ENCODE results near the gene KCNG1. TPM values are rescaled to one million over a fixed set of nuclear protein-coding genes. Genes with fewer than 3 reads are reported as not detected.

The KCNG1 gene
- polyA plus RNA-seq: 10 to 100 TPM in 1 of 2 donors, 1 to 10 TPM in 1; 7.6 to 15.3 TPM

- Histone ChIP-seq H3K27ac (ENCODE audit: low read depth in 2 of 2, low read length in 1 of 2) (no peak within 1 kb of the TSS), H3K9me3 (ENCODE audit: control insufficient read depth in 2 of 2, insufficient read depth in 1 of 2, low read depth in 1 of 2, low read length in 1 of 2) (peaks cover 0 to 3% of the 10 kb centered on the region in 2 donors), H3K36me3 (ENCODE audit: control insufficient read depth in 2 of 2, insufficient read depth in 2 of 2, low read length in 1 of 2) (no peaks in the 10 kb centered on the region), H3K4me3 (ENCODE audit: low read depth in 1 of 2, low read length in 2 of 2) (peak within 1 kb of the TSS; percentile 59 to 65), H3K27me3 (ENCODE audit: control insufficient read depth in 1 of 2, insufficient read depth in 2 of 2, low read length in 2 of 2) (no peaks in the 10 kb centered on the region), H3K4me1 (ENCODE audit: control insufficient read depth in 2 of 2, insufficient read depth in 2 of 2, low read length in 1 of 2) (peaks cover 8% of the 10 kb centered on the region in 2 donors)
- WGBS, 2 donors: 1% methylated on average over 67 to 108 of the region's 108 CpGs
Measured at GRCh38 chr20:51022803-51023616, at the start of gene KCNG1. TSS of gene KCNG1 (minus strand) at chr20:51023107. CDS start at chr20:51010338, 12,769 bp downstream.

- H3K9me3 ChIP-seq (ENCODE audit: control insufficient read depth in 2 of 2, insufficient read depth in 1 of 2, low read depth in 1 of 2, low read length in 1 of 2): no peaks in the 10 kb centered on the region
- no peaks in the 10 kb centered on the region for H3K4me1 ChIP-seq (ENCODE audit: control insufficient read depth in 2 of 2, insufficient read depth in 2 of 2, low read length in 1 of 2)
- H3K27ac ChIP-seq (ENCODE audit: low read depth in 2 of 2, low read length in 1 of 2): no peak overlapping the region
- no peaks in the 10 kb centered on the region for H3K36me3 ChIP-seq (ENCODE audit: control insufficient read depth in 2 of 2, insufficient read depth in 2 of 2, low read length in 1 of 2)
- no peaks in the 10 kb centered on the region for H3K27me3 ChIP-seq (ENCODE audit: control insufficient read depth in 1 of 2, insufficient read depth in 2 of 2, low read length in 2 of 2)
- no peak overlapping the region for H3K4me3 ChIP-seq (ENCODE audit: low read depth in 1 of 2, low read length in 2 of 2)
- 86 to 90% methylated on average over 4 of the region's 4 CpGs for WGBS, 2 donors
Measured at GRCh38 chr20:51070621-51071020, 47.7 kb upstream of the KCNG1 start.

DNA sequence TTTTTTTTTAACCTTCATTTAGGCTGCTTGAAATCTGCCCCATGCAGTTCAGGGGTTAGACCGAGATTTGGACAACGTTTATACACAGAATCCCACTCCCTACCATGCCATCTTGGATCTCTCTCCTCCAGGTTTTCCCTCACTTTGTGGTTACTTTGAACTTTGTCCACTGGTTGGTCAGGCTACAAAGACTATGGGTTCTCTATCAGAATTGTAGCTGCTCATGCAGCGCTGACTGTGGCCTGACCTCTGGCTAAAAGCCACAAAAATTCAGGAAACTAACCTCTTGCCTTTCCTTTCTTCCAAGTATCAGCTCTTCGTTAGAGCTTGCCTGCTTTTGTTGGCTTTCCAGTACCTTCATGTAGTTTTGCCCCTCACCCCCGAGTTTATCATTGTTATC is 44.9 kb upstream of the KCNG1 start:
- no peaks in the 10 kb centered on the region for H3K4me1 ChIP-seq (ENCODE audit: control insufficient read depth in 2 of 2, insufficient read depth in 2 of 2, low read length in 1 of 2)
- no peak overlapping the region for H3K27ac ChIP-seq (ENCODE audit: low read depth in 2 of 2, low read length in 1 of 2)
- H3K36me3 ChIP-seq (ENCODE audit: control insufficient read depth in 2 of 2, insufficient read depth in 2 of 2, low read length in 1 of 2): no peaks in the 10 kb centered on the region
- WGBS, 2 donors: 38 to 43% methylated on average over 5 of the region's 5 CpGs
- H3K4me3 ChIP-seq (ENCODE audit: low read depth in 1 of 2, low read length in 2 of 2): no peak overlapping the region
- H3K27me3 ChIP-seq (ENCODE audit: control insufficient read depth in 1 of 2, insufficient read depth in 2 of 2, low read length in 2 of 2): no peaks in the 10 kb centered on the region
- no peaks in the 10 kb centered on the region for H3K9me3 ChIP-seq (ENCODE audit: control insufficient read depth in 2 of 2, insufficient read depth in 1 of 2, low read depth in 1 of 2, low read length in 1 of 2)

DNA sequence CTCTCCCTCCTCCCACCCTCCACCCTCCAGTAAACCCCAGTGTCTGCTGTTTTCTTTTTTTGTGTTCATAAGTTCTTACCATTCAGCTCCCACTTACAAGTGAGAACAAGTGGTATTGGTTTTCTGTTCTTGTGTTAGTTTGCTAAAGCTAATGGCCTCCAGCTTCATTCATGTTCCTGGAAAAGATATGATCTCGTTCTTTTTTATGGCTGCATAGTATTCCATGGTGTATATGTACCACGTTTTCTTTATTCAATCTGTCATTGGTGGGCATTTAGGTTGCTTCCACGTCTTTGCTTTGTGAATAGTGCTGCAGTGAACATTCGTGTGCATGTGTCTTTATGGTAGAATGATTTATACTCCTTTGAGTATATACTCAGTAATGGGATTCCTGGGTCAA is 42.7 kb upstream of the KCNG1 start:
- Histone ChIP-seq H3K4me1 (ENCODE audit: control insufficient read depth in 2 of 2, insufficient read depth in 2 of 2, low read length in 1 of 2) (no peaks in the 10 kb centered on the region), H3K27ac (ENCODE audit: low read depth in 2 of 2, low read length in 1 of 2) (no peak overlapping the region), H3K27me3 (ENCODE audit: control insufficient read depth in 1 of 2, insufficient read depth in 2 of 2, low read length in 2 of 2) (no peaks in the 10 kb centered on the region), H3K36me3 (ENCODE audit: control insufficient read depth in 2 of 2, insufficient read depth in 2 of 2, low read length in 1 of 2) (no peaks in the 10 kb centered on the region), H3K4me3 (ENCODE audit: low read depth in 1 of 2, low read length in 2 of 2) (no peak overlapping the region), H3K9me3 (ENCODE audit: control insufficient read depth in 2 of 2, insufficient read depth in 1 of 2, low read depth in 1 of 2, low read length in 1 of 2) (no peaks in the 10 kb centered on the region)
- WGBS, 2 donors: 77 to 79% methylated on average over 4 of the region's 4 CpGs

GRCh38 chr20:51064137-51064536 is 41.2 kb upstream of the KCNG1 start:
- no peak overlapping the region for H3K4me3 ChIP-seq (ENCODE audit: low read depth in 1 of 2, low read length in 2 of 2)
- no peaks in the 10 kb centered on the region for H3K36me3 ChIP-seq (ENCODE audit: control insufficient read depth in 2 of 2, insufficient read depth in 2 of 2, low read length in 1 of 2)
- no peaks in the 10 kb centered on the region for H3K4me1 ChIP-seq (ENCODE audit: control insufficient read depth in 2 of 2, insufficient read depth in 2 of 2, low read length in 1 of 2)
- H3K27ac ChIP-seq (ENCODE audit: low read depth in 2 of 2, low read length in 1 of 2): no peak overlapping the region
- H3K9me3 ChIP-seq (ENCODE audit: control insufficient read depth in 2 of 2, insufficient read depth in 1 of 2, low read depth in 1 of 2, low read length in 1 of 2): no peaks in the 10 kb centered on the region
- H3K27me3 ChIP-seq (ENCODE audit: control insufficient read depth in 1 of 2, insufficient read depth in 2 of 2, low read length in 2 of 2): no peaks in the 10 kb centered on the region
- 72 to 74% methylated on average over 5 of the region's 5 CpGs for WGBS, 2 donors

DNA sequence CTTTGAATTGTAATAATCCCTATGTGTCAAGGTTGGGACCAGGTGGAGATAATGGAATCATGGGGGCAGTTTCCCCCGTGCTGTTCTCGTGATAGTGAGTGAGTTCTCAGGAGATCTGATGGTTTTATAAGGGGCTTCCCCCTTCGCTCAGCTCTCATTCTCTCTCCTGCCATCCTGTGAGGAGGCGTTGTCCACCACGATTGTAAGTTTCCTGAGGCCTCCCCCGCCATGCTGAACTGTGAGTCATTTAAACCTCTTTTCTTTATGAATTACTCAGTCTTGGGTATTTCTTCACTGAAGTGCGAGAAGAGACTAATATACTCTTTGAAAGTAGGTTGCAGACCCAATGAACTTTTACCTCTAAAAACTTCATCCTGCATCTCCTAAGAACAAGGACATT is 39.2 kb upstream of the KCNG1 start:
- WGBS, 2 donors: 49 to 57% methylated on average over 7 of the region's 7 CpGs
- H3K9me3 ChIP-seq (ENCODE audit: control insufficient read depth in 2 of 2, insufficient read depth in 1 of 2, low read depth in 1 of 2, low read length in 1 of 2): peaks cover 0 to 2% of the 10 kb centered on the region in 2 donors
- no peaks in the 10 kb centered on the region for H3K27me3 ChIP-seq (ENCODE audit: control insufficient read depth in 1 of 2, insufficient read depth in 2 of 2, low read length in 2 of 2)

GRCh38 chr20:51061418-51062045 is 38.6 kb upstream of the KCNG1 start:
- Histone ChIP-seq H3K4me1 (ENCODE audit: control insufficient read depth in 2 of 2, insufficient read depth in 2 of 2, low read length in 1 of 2) (no peaks in the 10 kb centered on the region), H3K27me3 (ENCODE audit: control insufficient read depth in 1 of 2, insufficient read depth in 2 of 2, low read length in 2 of 2) (no peaks in the 10 kb centered on the region), H3K4me3 (ENCODE audit: low read depth in 1 of 2, low read length in 2 of 2) (no peak overlapping the region), H3K9me3 (ENCODE audit: control insufficient read depth in 2 of 2, insufficient read depth in 1 of 2, low read depth in 1 of 2, low read length in 1 of 2) (peaks cover 0 to 2% of the 10 kb centered on the region in 2 donors), H3K27ac (ENCODE audit: low read depth in 2 of 2, low read length in 1 of 2) (no peak overlapping the region), H3K36me3 (ENCODE audit: control insufficient read depth in 2 of 2, insufficient read depth in 2 of 2, low read length in 1 of 2) (no peaks in the 10 kb centered on the region)
- WGBS, 2 donors: 43 to 60% methylated on average over 5 of the region's 5 CpGs

More for the DNA sequence above, 39.2 kb upstream of the KCNG1 start:
- Histone ChIP-seq H3K4me1 (ENCODE audit: control insufficient read depth in 2 of 2, insufficient read depth in 2 of 2, low read length in 1 of 2) (no peaks in the 10 kb centered on the region), H3K4me3 (ENCODE audit: low read depth in 1 of 2, low read length in 2 of 2) (no peak overlapping the region), H3K36me3 (ENCODE audit: control insufficient read depth in 2 of 2, insufficient read depth in 2 of 2, low read length in 1 of 2) (no peaks in the 10 kb centered on the region), H3K27ac (ENCODE audit: low read depth in 2 of 2, low read length in 1 of 2) (no peak overlapping the region)

DNA sequence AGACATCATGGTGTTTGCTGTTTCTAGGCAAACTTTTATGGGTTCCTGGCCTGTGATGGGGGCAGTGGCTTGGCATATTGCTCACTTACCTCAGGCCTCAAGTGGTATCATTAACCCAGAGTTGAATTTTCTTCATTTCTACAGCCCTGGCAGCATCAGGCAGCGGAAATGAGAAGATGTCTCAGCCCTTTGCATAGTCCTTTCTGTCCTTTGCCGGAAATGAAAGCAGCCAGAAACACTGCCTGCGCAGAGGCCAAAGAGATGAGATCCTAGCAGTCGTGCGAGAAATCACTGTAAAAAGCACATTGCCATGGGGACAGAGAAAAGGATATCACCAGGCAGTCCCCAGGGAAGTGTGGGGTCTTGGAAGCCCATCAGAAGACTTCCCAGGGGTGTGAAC is 37.4 kb upstream of the KCNG1 start:
- no peaks in the 10 kb centered on the region for H3K4me1 ChIP-seq (ENCODE audit: control insufficient read depth in 2 of 2, insufficient read depth in 2 of 2, low read length in 1 of 2)
- no peaks in the 10 kb centered on the region for H3K27me3 ChIP-seq (ENCODE audit: control insufficient read depth in 1 of 2, insufficient read depth in 2 of 2, low read length in 2 of 2)
- no peak overlapping the region for H3K27ac ChIP-seq (ENCODE audit: low read depth in 2 of 2, low read length in 1 of 2)
- H3K4me3 ChIP-seq (ENCODE audit: low read depth in 1 of 2, low read length in 2 of 2): no peak overlapping the region
- no peaks in the 10 kb centered on the region for H3K36me3 ChIP-seq (ENCODE audit: control insufficient read depth in 2 of 2, insufficient read depth in 2 of 2, low read length in 1 of 2)
- WGBS, 2 donors: 83 to 90% methylated on average over 5 of the region's 5 CpGs
- H3K9me3 ChIP-seq (ENCODE audit: control insufficient read depth in 2 of 2, insufficient read depth in 1 of 2, low read depth in 1 of 2, low read length in 1 of 2): peaks cover 0 to 2% of the 10 kb centered on the region in 2 donors

GRCh38 chr20:51059862-51060261 is 37.0 kb upstream of the KCNG1 start:
- WGBS, 2 donors: 54 to 61% methylated on average over 1 of the region's 1 CpG

More at GRCh38 chr20:51059862-51060261, 37.0 kb upstream of the KCNG1 start:
- Histone ChIP-seq H3K27ac (ENCODE audit: low read depth in 2 of 2, low read length in 1 of 2) (no peak overlapping the region), H3K4me3 (ENCODE audit: low read depth in 1 of 2, low read length in 2 of 2) (no peak overlapping the region), H3K4me1 (ENCODE audit: control insufficient read depth in 2 of 2, insufficient read depth in 2 of 2, low read length in 1 of 2) (no peaks in the 10 kb centered on the region), H3K27me3 (ENCODE audit: control insufficient read depth in 1 of 2, insufficient read depth in 2 of 2, low read length in 2 of 2) (no peaks in the 10 kb centered on the region), H3K36me3 (ENCODE audit: control insufficient read depth in 2 of 2, insufficient read depth in 2 of 2, low read length in 1 of 2) (no peaks in the 10 kb centered on the region), H3K9me3 (ENCODE audit: control insufficient read depth in 2 of 2, insufficient read depth in 1 of 2, low read depth in 1 of 2, low read length in 1 of 2) (peaks cover 0 to 2% of the 10 kb centered on the region in 2 donors)
